K562 (cell line): ENCODE data around the gene OR1I1. TPM values are rescaled to one million over a fixed set of nuclear protein-coding genes. Genes with fewer than 3 reads are reported as not detected.

Source experiments
- CBFB ChIP-seq: sonication (generic); formaldehyde crosslinking; IDR thresholded peaks from 2 replicates; pipeline ENCODE4 v1.4.0; 2020; ENCODE audit warnings: mild to moderate bottlenecking, missing genetic modification reagents
- HEY1 ChIP-seq: fragments of 250-450 bp; sonication (Bioruptor Pico); IDR thresholded peaks from 2 replicates; pipeline ENCODE4 v1.5.0; 2020; ENCODE audit warnings: mild to moderate bottlenecking, moderate library complexity, borderline replicate concordance
- IFI16 ChIP-seq: fragments of 250-450 bp; sonication (Bioruptor Pico); IDR thresholded peaks from 2 replicates; pipeline ENCODE4 v2.1.2; 2022; ENCODE audit warnings: mild to moderate bottlenecking, inconsistent platforms
- POLR2G ChIP-seq: fragments of 200-400 bp; formaldehyde crosslinking; IDR thresholded peaks from 2 replicates; pipeline ENCODE4 v1.6.1; 2017; ENCODE audit warnings: low read depth, mild to moderate bottlenecking, antibody characterized with exemption, low read length, moderate library complexity
- PTTG1 ChIP-seq: fragments of 450-650 bp; IDR thresholded peaks from 2 replicates; pipeline ENCODE4 v1.6.1; 2016; ENCODE audit warnings: low read depth, mild to moderate bottlenecking, missing genetic modification characterization, missing compliant biosample characterization
- SMARCE1 ChIP-seq: fragments of 450-650 bp; IDR thresholded peaks from 2 replicates; pipeline ENCODE4 v1.7.1; 2016; ENCODE audit warnings: mild to moderate bottlenecking
- ZNF282 ChIP-seq: sonication (generic); formaldehyde crosslinking; IDR thresholded peaks from 2 replicates; pipeline ENCODE4 v1.8.1; 2023; ENCODE audit warnings: missing genetic modification reagents
- polyA plus RNA-seq, 8 experiments: library from polyadenylated mRNA; depleted of rRNA in 4 of 8; stranded (reverse) in 5 of 8; unstranded in 3 of 8; fragments of >200 nt; fragmentation: Nextera tagmentation in 2 of 8; fragmentation: Illumina TruSeq in 1 of 8; extraction: Ambion mirVana in 2 of 8; extraction: Trizol in 1 of 8; gene quantifications; 2 replicates each; pipeline versions ENCODE4 v1.2.1 to v1.2.3, GENCODE V29; 2011 to 2014; ENCODE audit warnings: inconsistent platforms in 1 of 8, missing spikeins in 1 of 8
- total RNA-seq, 7 experiments: library from RNA; depleted of rRNA in 6 of 7; stranded (reverse); fragments of >200 nt in 6 of 7; fragmentation: Illumina TruSeq in 2 of 7; extraction: Trizol in 2 of 7; gene quantifications; 2 replicates each; pipeline versions ENCODE4 v1.2.1 to v1.2.3, GENCODE V29; 2011 to 2021; ENCODE audit warnings: low replicate concordance in 1 of 7
- TF ChIP-seq, protein P1 (sequence below): IDR thresholded peaks from 3 replicates; pipeline ENCODE4 v1.6.1; 2011; ENCODE audit warnings: borderline replicate concordance, mild to moderate bottlenecking, moderate library complexity; ENCODE audit not compliant: insufficient read length; ENCODE audit errors: extremely low read depth

OR1I1 gene
- total and polyA plus RNA-seq, 9 of the 15 experiments (the other 6 are each of a cell fraction or from before 2014, with no cell fraction given), result not detected

DNA sequence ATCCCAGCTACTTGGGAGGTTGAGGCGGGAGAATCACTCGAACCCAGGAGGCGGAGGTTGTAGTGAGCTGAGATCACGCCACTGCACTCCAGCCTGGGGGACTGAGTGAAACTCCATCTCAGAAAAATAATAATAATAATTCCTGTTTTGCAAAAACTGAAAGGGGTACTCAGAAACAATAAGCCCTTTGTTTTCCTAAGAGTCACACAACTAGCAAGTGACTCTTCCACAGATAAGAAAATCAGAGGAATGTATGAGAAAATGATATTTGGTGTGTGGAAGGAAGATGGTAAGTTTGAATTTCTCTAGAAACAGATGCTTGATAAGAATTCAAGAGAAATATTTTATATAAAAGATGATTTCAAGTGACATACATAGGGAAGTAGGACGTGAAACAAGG, 60.3 kb downstream of the OR1I1 start (continued):
- TF ChIP-seq, protein P1, sequence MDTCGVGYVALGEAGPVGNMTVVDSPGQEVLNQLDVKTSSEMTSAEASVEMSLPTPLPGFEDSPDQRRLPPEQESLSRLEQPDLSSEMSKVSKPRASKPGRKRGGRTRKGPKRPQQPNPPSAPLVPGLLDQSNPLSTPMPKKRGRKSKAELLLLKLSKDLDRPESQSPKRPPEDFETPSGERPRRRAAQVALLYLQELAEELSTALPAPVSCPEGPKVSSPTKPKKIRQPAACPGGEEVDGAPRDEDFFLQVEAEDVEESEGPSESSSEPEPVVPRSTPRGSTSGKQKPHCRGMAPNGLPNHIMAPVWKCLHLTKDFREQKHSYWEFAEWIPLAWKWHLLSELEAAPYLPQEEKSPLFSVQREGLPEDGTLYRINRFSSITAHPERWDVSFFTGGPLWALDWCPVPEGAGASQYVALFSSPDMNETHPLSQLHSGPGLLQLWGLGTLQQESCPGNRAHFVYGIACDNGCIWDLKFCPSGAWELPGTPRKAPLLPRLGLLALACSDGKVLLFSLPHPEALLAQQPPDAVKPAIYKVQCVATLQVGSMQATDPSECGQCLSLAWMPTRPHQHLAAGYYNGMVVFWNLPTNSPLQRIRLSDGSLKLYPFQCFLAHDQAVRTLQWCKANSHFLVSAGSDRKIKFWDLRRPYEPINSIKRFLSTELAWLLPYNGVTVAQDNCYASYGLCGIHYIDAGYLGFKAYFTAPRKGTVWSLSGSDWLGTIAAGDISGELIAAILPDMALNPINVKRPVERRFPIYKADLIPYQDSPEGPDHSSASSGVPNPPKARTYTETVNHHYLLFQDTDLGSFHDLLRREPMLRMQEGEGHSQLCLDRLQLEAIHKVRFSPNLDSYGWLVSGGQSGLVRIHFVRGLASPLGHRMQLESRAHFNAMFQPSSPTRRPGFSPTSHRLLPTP, result no peak
- TF ChIP-seq POLR2G (no peak), SMARCE1 (no peak), PTTG1 (tag) (no peak), IFI16 (CRISPR knock-in tag) (no peak), HEY1 (CRISPR knock-in tag) (no peak), ZNF282 (CRISPR knock-in tag) (no peak), CBFB (CRISPR knock-in tag) (no peak)

Other genes starting within 250 kb of the OR1I1 start
Only the 7 nearest of the 10 such genes appear.
- gene OR7A17, start 196.1 kb upstream of the OR1I1 start, total RNA-seq (2014; rRNA removed), result not detected in 2 replicates
- not detected in 2 replicates for gene OR7A17, start 196.1 kb upstream of the OR1I1 start, total RNA-seq (2014; rRNA removed; fragmentation: Illumina TruSeq; extraction: Trizol)
- not detected in 2 replicates for gene OR7A17, start 196.1 kb upstream of the OR1I1 start, total RNA-seq (2015; rRNA removed; fragmentation: Illumina TruSeq; extraction: Trizol)
- gene OR7A17, start 196.1 kb upstream of the OR1I1 start, total RNA-seq (2021), result not detected in 2 replicates
- not detected in 2 replicates for gene OR7A17, start 196.1 kb upstream of the OR1I1 start, polyA plus RNA-seq (2011; rRNA removed)
- not detected in 2 replicates for gene OR7A17, start 196.1 kb upstream of the OR1I1 start, polyA plus RNA-seq (2014; fragmentation: Illumina TruSeq; extraction: Trizol)
- not detected for gene OR7A17, start 196.1 kb upstream of the OR1I1 start, polyA plus RNA-seq (2014; fragmentation: Nextera tagmentation; extraction: Ambion mirVana)
- not detected in 2 replicates for gene OR7A17, start 196.1 kb upstream of the OR1I1 start, polyA plus RNA-seq (2014; rRNA removed)
- gene OR7C2, start 140.7 kb upstream of the OR1I1 start, total RNA-seq (2014; rRNA removed), result not detected in 2 replicates
- not detected in 2 replicates for gene OR7C2, start 140.7 kb upstream of the OR1I1 start, total RNA-seq (2014; rRNA removed; fragmentation: Illumina TruSeq; extraction: Trizol)
- gene OR7C2, start 140.7 kb upstream of the OR1I1 start, total RNA-seq (2015; rRNA removed; fragmentation: Illumina TruSeq; extraction: Trizol), result not detected in 2 replicates
- gene OR7C2, start 140.7 kb upstream of the OR1I1 start, total RNA-seq (2021), result not detected in 2 replicates
- gene OR7C2, start 140.7 kb upstream of the OR1I1 start, polyA plus RNA-seq (2011; rRNA removed), result not detected in 2 replicates
- not detected in 2 replicates for gene OR7C2, start 140.7 kb upstream of the OR1I1 start, polyA plus RNA-seq (2014; fragmentation: Illumina TruSeq; extraction: Trizol)
- gene OR7C2, start 140.7 kb upstream of the OR1I1 start, polyA plus RNA-seq (2014; fragmentation: Nextera tagmentation; extraction: Ambion mirVana), result not detected
- gene OR7C2, start 140.7 kb upstream of the OR1I1 start, polyA plus RNA-seq (2014; rRNA removed), result not detected in 2 replicates
- gene SLC1A6, start 102.3 kb upstream of the OR1I1 start, total RNA-seq (2014; rRNA removed), result not detected in 2 replicates
- gene SLC1A6, start 102.3 kb upstream of the OR1I1 start, total RNA-seq (2014; rRNA removed; fragmentation: Illumina TruSeq; extraction: Trizol), result not detected in 2 replicates
- gene SLC1A6, start 102.3 kb upstream of the OR1I1 start, total RNA-seq (2015; rRNA removed; fragmentation: Illumina TruSeq; extraction: Trizol), result not detected in 2 replicates
- gene SLC1A6, start 102.3 kb upstream of the OR1I1 start, total RNA-seq (2021), result not detected in 2 replicates
- gene SLC1A6, start 102.3 kb upstream of the OR1I1 start, polyA plus RNA-seq (2011; rRNA removed), result not detected in 2 replicates
- gene SLC1A6, start 102.3 kb upstream of the OR1I1 start, polyA plus RNA-seq (2014; fragmentation: Illumina TruSeq; extraction: Trizol), result not detected in 2 replicates
- not detected for gene SLC1A6, start 102.3 kb upstream of the OR1I1 start, polyA plus RNA-seq (2014; fragmentation: Nextera tagmentation; extraction: Ambion mirVana)
- not detected in 2 replicates for gene SLC1A6, start 102.3 kb upstream of the OR1I1 start, polyA plus RNA-seq (2014; rRNA removed)
- gene CASP14, start 32.7 kb upstream of the OR1I1 start, total RNA-seq (2014; rRNA removed), result not detected in 2 replicates
- gene CASP14, start 32.7 kb upstream of the OR1I1 start, total RNA-seq (2014; rRNA removed; fragmentation: Illumina TruSeq; extraction: Trizol), result not detected in 2 replicates
- gene CASP14, start 32.7 kb upstream of the OR1I1 start, total RNA-seq (2015; rRNA removed; fragmentation: Illumina TruSeq; extraction: Trizol), result not detected in 2 replicates
- not detected in 2 replicates for gene CASP14, start 32.7 kb upstream of the OR1I1 start, total RNA-seq (2021)
- gene CASP14, start 32.7 kb upstream of the OR1I1 start, polyA plus RNA-seq (2011; rRNA removed), result not detected in 2 replicates
- not detected in 2 replicates for gene CASP14, start 32.7 kb upstream of the OR1I1 start, polyA plus RNA-seq (2014; fragmentation: Illumina TruSeq; extraction: Trizol)
- not detected for gene CASP14, start 32.7 kb upstream of the OR1I1 start, polyA plus RNA-seq (2014; fragmentation: Nextera tagmentation; extraction: Ambion mirVana)
- not detected in 2 replicates for gene CASP14, start 32.7 kb upstream of the OR1I1 start, polyA plus RNA-seq (2014; rRNA removed)
- not detected in 2 replicates for gene SYDE1, start 25.2 kb downstream of the OR1I1 start, total RNA-seq (2014; rRNA removed)
- not detected in 2 replicates for gene SYDE1, start 25.2 kb downstream of the OR1I1 start, total RNA-seq (2014; rRNA removed; fragmentation: Illumina TruSeq; extraction: Trizol)
- not detected in 2 replicates for gene SYDE1, start 25.2 kb downstream of the OR1I1 start, total RNA-seq (2015; rRNA removed; fragmentation: Illumina TruSeq; extraction: Trizol)
- gene SYDE1, start 25.2 kb downstream of the OR1I1 start, total RNA-seq (2021), result 0.04 and 0.07 TPM in 2 replicates
- not detected in 2 replicates for gene SYDE1, start 25.2 kb downstream of the OR1I1 start, polyA plus RNA-seq (2011; rRNA removed)
- not detected in 2 replicates for gene SYDE1, start 25.2 kb downstream of the OR1I1 start, polyA plus RNA-seq (2014; fragmentation: Illumina TruSeq; extraction: Trizol)
- gene SYDE1, start 25.2 kb downstream of the OR1I1 start, polyA plus RNA-seq (2014; fragmentation: Nextera tagmentation; extraction: Ambion mirVana), result not detected
- 0.03 TPM in 1 of 2 replicates, not detected in the other for gene SYDE1, start 25.2 kb downstream of the OR1I1 start, polyA plus RNA-seq (2014; rRNA removed)
- 0.45 and 1.1 TPM in 2 replicates for gene NOTCH3, start 118.8 kb downstream of the OR1I1 start, total RNA-seq (2014; rRNA removed)
- 0.11 and 0.13 TPM in 2 replicates for gene NOTCH3, start 118.8 kb downstream of the OR1I1 start, total RNA-seq (2014; rRNA removed; fragmentation: Illumina TruSeq; extraction: Trizol)
- 0.18 and 0.30 TPM in 2 replicates for gene NOTCH3, start 118.8 kb downstream of the OR1I1 start, total RNA-seq (2015; rRNA removed; fragmentation: Illumina TruSeq; extraction: Trizol)
- gene NOTCH3, start 118.8 kb downstream of the OR1I1 start, total RNA-seq (2021), result 0.34 and 1.2 TPM in 2 replicates
- 0.22 and 0.28 TPM in 2 replicates for gene NOTCH3, start 118.8 kb downstream of the OR1I1 start, polyA plus RNA-seq (2011; rRNA removed)
- 0.08 and 0.12 TPM in 2 replicates for gene NOTCH3, start 118.8 kb downstream of the OR1I1 start, polyA plus RNA-seq (2014; fragmentation: Illumina TruSeq; extraction: Trizol)
- under 1 TPM; under 0.01 to 0.01 TPM for gene NOTCH3, start 118.8 kb downstream of the OR1I1 start, polyA plus RNA-seq (2014; fragmentation: Nextera tagmentation; extraction: Ambion mirVana)
- gene NOTCH3, start 118.8 kb downstream of the OR1I1 start, polyA plus RNA-seq (2014; rRNA removed), result 0.15 and 0.16 TPM in 2 replicates
- gene EPHX3, start 150.2 kb downstream of the OR1I1 start, total RNA-seq (2014; rRNA removed), result not detected in 2 replicates
- gene EPHX3, start 150.2 kb downstream of the OR1I1 start, total RNA-seq (2014; rRNA removed; fragmentation: Illumina TruSeq; extraction: Trizol), result not detected in 2 replicates
- not detected in 2 replicates for gene EPHX3, start 150.2 kb downstream of the OR1I1 start, total RNA-seq (2015; rRNA removed; fragmentation: Illumina TruSeq; extraction: Trizol)
- 0.20 TPM in 1 of 2 replicates, not detected in the other for gene EPHX3, start 150.2 kb downstream of the OR1I1 start, total RNA-seq (2021)
- 0.07 TPM in 1 of 2 replicates, not detected in the other for gene EPHX3, start 150.2 kb downstream of the OR1I1 start, polyA plus RNA-seq (2011; rRNA removed)
- not detected in 2 replicates for gene EPHX3, start 150.2 kb downstream of the OR1I1 start, polyA plus RNA-seq (2014; fragmentation: Illumina TruSeq; extraction: Trizol)
- not detected for gene EPHX3, start 150.2 kb downstream of the OR1I1 start, polyA plus RNA-seq (2014; fragmentation: Nextera tagmentation; extraction: Ambion mirVana)
- gene EPHX3, start 150.2 kb downstream of the OR1I1 start, polyA plus RNA-seq (2014; rRNA removed), result not detected in 2 replicates